Measurements from ENCODE around the gene SPATA31C1.

The SPATA31C1 gene

DNA sequence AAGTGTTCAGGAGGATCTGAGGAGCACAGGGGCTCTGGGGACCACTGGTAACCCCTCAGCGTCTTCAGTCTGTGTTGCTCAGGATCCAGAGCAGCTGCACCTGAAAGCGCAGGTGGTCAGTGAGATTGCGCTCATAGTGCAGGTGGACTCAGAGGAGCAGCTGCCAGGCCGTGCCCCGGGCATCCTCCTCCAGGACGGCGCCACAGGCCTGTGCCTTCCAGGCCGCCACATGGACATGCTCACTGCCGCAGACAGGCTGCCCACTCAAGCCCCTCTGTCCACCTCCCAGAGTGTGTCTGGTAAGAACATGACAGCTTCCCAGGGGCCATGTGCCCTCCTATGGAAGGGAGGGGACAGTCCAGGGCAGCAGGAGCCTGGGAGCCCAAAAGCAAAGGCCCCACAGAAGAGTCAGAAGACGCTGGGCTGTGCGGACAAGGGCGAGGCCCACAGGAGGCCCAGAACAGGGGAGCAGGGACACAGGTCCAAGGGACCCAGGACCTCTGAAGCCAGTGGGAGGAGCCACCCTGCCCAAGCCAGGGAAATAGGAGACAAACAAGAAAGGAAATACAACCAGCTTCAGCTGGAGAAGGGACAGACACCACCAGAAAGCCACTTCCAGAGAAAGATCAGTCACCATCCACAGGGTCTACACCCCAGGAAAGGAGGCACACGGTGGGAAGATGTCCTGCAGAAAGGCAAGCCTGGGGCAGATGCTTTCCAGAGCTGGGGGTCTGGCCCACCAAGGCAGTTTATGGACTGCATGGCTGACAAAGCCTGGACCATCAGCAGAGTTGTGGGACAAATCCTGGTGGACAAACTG is 29.9 kb upstream of the SPATA31C1 start:
- TF ChIP-seq, protein P1, sequence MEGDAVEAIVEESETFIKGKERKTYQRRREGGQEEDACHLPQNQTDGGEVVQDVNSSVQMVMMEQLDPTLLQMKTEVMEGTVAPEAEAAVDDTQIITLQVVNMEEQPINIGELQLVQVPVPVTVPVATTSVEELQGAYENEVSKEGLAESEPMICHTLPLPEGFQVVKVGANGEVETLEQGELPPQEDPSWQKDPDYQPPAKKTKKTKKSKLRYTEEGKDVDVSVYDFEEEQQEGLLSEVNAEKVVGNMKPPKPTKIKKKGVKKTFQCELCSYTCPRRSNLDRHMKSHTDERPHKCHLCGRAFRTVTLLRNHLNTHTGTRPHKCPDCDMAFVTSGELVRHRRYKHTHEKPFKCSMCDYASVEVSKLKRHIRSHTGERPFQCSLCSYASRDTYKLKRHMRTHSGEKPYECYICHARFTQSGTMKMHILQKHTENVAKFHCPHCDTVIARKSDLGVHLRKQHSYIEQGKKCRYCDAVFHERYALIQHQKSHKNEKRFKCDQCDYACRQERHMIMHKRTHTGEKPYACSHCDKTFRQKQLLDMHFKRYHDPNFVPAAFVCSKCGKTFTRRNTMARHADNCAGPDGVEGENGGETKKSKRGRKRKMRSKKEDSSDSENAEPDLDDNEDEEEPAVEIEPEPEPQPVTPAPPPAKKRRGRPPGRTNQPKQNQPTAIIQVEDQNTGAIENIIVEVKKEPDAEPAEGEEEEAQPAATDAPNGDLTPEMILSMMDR (conservative IDR thresholded peaks at IDR 0.05): no peak
- no peak for TF ChIP-seq ZFX (IDR thresholded peaks at IDR 0.05)
- H3K27ac ChIP-seq: no peak overlapping the region

DNA sequence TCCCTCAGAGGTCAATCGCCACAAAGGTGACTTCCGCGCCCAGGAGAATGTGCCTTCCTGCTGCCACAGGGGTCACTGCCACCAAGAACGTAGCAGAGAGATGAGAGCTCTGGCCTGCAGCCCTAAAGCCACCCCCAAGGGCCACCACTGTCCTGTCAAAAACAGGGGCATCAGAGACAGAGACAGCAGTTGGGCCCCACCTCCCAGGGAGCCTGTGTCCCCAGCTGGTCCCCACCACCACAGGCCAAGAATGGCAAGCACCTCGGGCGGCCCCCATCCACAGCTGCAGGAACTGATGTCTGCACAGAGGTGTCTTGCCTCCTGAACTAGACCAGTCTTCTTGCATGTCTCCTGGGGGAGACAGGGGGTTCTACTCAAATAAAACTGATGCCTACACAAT is 29.3 kb upstream of the SPATA31C1 start:
- TF ChIP-seq ZFX (IDR thresholded peaks at IDR 0.05): no peak
- TF ChIP-seq, protein P1 (conservative IDR thresholded peaks at IDR 0.05): no peak

DNA sequence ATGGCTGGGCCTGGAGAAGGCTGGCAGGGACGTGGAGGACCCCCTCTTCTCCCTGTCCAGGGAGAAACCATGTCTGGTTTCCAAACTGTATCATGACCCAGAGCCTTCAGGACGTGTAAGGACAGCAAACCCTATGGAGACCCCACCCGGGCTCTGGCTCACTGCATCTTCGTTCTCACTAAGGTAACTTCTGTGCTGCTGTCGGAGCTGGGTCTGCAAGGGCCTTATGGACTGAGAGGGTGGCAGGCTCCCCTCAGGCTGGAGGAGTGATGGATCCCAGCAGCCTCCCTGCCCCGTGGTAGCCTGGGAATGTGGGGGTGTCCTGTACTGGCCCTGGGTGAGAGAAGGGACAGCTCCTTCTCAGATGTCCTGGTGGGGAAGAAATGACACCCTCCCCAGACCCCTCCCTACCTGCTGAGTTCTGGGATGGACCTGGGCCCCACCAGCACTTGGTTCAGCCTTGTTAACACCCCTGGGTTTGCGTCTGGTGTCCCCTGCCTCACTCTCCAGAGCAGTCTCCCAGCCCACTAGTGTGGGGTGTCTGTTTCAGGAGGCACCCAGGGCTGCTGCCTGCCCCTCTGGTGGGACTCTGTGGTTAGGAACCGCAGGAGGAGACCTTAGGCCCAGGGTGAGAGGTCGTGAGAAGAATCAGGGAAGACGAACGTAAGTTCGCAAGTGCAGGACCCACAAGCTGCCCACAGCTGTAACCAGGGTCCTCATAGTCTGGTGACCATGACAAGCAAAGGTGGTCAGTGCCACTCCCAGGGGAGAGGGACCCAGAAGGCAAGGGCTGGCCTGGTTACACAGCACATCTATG is 28.5 kb upstream of the SPATA31C1 start:
- H3K27ac ChIP-seq: no peak overlapping the region

More for the DNA sequence above, 29.3 kb upstream of the SPATA31C1 start:
- no peak overlapping the region for H3K27ac ChIP-seq

DNA sequence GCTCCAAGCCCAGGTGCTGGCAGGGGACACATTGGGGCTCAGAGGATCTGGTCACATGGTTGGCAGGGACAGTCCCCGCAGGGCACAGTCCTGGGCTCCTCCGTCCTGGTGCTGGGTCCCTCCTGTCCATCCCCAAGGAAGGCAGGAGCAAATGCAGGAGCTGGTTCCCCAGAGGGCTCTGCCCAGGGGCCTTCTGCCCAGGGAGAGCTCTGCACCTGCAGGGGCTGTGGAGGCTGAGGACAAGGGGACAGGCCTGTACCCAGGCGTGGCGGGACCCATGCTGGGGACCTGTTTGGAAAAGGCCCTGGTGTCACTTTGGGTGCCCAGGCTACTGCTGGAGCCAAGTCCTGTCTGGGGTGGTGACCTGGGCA is 27.9 kb upstream of the SPATA31C1 start:
- H3K27ac ChIP-seq: no peak overlapping the region
- TF ChIP-seq, protein P1 (conservative IDR thresholded peaks at IDR 0.05): no peak
- no peak for TF ChIP-seq ZFX (IDR thresholded peaks at IDR 0.05)

More for the DNA sequence above, 28.5 kb upstream of the SPATA31C1 start:
- no peak for TF ChIP-seq ZFX (IDR thresholded peaks at IDR 0.05)
- TF ChIP-seq, protein P1 (conservative IDR thresholded peaks at IDR 0.05): no peak

DNA sequence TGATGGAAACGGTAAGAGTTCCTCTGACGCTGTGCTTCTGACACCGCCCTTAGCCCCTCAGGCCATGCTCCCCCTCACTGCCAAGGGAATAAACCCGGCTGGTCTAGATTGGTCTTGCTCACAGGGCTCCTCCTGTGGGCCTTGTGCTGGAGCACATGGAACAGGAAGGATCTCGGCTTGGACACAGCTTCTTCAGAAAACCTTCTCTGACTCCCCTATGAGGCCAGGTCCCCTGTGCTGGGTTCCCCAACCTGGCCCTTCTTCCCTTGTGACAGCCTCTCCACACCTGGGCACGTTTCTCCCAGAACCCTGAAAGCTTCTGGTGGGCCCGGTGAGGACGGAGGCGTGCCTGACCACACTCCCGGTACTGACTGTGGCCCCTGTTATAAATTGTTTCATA is 26.9 kb upstream of the SPATA31C1 start:
- no peak overlapping the region for H3K27ac ChIP-seq

DNA sequence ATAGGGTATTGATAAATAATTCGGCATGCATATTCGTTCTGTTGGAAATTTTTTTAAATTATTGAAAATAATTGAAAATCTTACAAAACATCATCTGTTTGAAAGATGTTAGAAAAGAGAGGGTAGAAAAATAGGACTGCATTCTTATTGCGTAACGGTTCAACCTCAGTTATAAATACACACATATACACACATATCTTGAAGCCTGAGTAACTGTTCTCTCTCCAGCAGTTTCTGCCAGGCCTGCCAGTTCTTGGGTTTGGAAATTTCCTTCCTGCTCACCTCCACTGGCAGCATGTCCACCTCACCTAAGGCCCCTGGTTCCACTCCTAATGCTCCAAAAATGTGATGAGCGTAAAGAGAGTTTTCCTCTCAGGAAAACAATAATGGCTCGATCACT is 26.0 kb upstream of the SPATA31C1 start:
- H3K27ac ChIP-seq: no peak overlapping the region
- TF ChIP-seq, protein P1 (conservative IDR thresholded peaks at IDR 0.05): no peak
- no peak for TF ChIP-seq ZFX (IDR thresholded peaks at IDR 0.05)

More for the DNA sequence above, 26.9 kb upstream of the SPATA31C1 start:
- TF ChIP-seq, protein P1 (conservative IDR thresholded peaks at IDR 0.05): no peak
- TF ChIP-seq ZFX (IDR thresholded peaks at IDR 0.05): no peak

DNA sequence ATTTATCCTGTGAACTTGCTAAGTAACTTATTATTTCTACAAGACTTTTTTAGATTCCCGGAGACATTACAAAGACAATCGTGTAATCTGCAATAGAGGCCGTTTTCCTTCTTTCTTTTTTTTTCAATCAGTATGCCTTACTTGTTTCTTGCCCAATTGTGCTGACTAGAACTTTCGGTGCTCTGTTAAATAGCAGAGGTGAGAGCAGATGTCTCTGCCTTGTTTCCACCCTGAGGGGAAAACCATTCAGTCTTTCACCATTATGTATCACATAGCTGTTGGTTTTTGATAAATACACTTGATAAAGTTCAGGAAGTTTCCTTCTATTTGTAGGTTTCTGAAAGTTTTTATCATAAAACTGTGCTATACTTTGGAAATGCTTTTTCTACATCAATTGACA is 24.8 kb upstream of the SPATA31C1 start:
- TF ChIP-seq, protein P1 (conservative IDR thresholded peaks at IDR 0.05): no peak
- no peak for TF ChIP-seq ZFX (IDR thresholded peaks at IDR 0.05)
- no peak overlapping the region for H3K27ac ChIP-seq
